Endothelial cell (in vitro differentiated cells): ENCODE data around the gene ZKSCAN1. TPM values are rescaled to one million over a fixed set of nuclear protein-coding genes. Genes with fewer than 3 reads are reported as not detected.
"Not testable (repeated sequence)": the region's sequence is repeated elsewhere in the genome, so short reads cannot be mapped to it uniquely, and the experiment has no call there.

Experiments used
- DNase-seq: peaks from one replicate; pipeline ENCODE4 v3.0.0; 2021; ENCODE audit warnings: low spot score
- H3K27ac Mint-ChIP-seq: one replicate; pipeline ENCODE4 v1.8.0; 2021; ENCODE audit warnings: mixed read lengths, inconsistent platforms; ENCODE audit not compliant: unreplicated experiment
- H3K27me3 Mint-ChIP-seq: one replicate; pipeline ENCODE4 v1.8.0; 2021; ENCODE audit warnings: mild to moderate bottlenecking, moderate library complexity, mixed read lengths, inconsistent platforms; ENCODE audit not compliant: unreplicated experiment
- H3K36me3 Mint-ChIP-seq: one replicate; pipeline ENCODE4 v1.8.0; 2021; ENCODE audit warnings: mild to moderate bottlenecking, low read depth, mixed read lengths, inconsistent platforms; ENCODE audit not compliant: unreplicated experiment
- H3K4me1 Mint-ChIP-seq: one replicate; pipeline ENCODE4 v1.8.0; 2021; ENCODE audit warnings: mild to moderate bottlenecking, mixed read lengths, inconsistent platforms; ENCODE audit not compliant: unreplicated experiment
- H3K4me3 Mint-ChIP-seq: one replicate; pipeline ENCODE4 v1.8.0; 2021; ENCODE audit warnings: mild to moderate bottlenecking, mixed read lengths, inconsistent platforms; ENCODE audit not compliant: unreplicated experiment
- H3K9me3 Mint-ChIP-seq: one replicate; pipeline ENCODE4 v1.8.0; 2021; ENCODE audit warnings: mixed read lengths, inconsistent platforms; ENCODE audit not compliant: unreplicated experiment
- total RNA-seq: library from RNA; stranded (reverse); fragmentation: NEBNext Ultra II Directional; extraction: Animal tissue kit (Norgen Biotek cat#: 25700); gene quantifications from one replicate; pipeline ENCODE4 v1.2.1, GENCODE V29; 2021; ENCODE audit not compliant: unreplicated experiment
- TF ChIP-seq, protein P1 (sequence below): fragments of 200-600 bp; sonication (generic); IDR thresholded peaks from one replicate; pipeline ENCODE4 v1.5.0; 2021; ENCODE audit warnings: antibody characterized with exemption; ENCODE audit not compliant: unreplicated experiment

The ZKSCAN1 gene
- total RNA-seq, 1 donor from 2014 or later: 63.1 TPM

- peaks cover 15% of the 10 kb centered on the region for H3K4me1 Mint-ChIP-seq
- H3K4me3 Mint-ChIP-seq: no peak overlapping the region
- no peak for DNase-seq
- peaks cover 6% of the 10 kb centered on the region for H3K27me3 Mint-ChIP-seq
- H3K9me3 Mint-ChIP-seq: no peaks in the 10 kb centered on the region
- TF ChIP-seq, protein P1, sequence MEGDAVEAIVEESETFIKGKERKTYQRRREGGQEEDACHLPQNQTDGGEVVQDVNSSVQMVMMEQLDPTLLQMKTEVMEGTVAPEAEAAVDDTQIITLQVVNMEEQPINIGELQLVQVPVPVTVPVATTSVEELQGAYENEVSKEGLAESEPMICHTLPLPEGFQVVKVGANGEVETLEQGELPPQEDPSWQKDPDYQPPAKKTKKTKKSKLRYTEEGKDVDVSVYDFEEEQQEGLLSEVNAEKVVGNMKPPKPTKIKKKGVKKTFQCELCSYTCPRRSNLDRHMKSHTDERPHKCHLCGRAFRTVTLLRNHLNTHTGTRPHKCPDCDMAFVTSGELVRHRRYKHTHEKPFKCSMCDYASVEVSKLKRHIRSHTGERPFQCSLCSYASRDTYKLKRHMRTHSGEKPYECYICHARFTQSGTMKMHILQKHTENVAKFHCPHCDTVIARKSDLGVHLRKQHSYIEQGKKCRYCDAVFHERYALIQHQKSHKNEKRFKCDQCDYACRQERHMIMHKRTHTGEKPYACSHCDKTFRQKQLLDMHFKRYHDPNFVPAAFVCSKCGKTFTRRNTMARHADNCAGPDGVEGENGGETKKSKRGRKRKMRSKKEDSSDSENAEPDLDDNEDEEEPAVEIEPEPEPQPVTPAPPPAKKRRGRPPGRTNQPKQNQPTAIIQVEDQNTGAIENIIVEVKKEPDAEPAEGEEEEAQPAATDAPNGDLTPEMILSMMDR: no peak
- no peak overlapping the region for H3K27ac Mint-ChIP-seq
- H3K36me3 Mint-ChIP-seq: no peaks in the 10 kb centered on the region
These were observed 7.5 kb upstream of the ZKSCAN1 start for GRCh38 chr7:100007887-100008286.

DNA sequence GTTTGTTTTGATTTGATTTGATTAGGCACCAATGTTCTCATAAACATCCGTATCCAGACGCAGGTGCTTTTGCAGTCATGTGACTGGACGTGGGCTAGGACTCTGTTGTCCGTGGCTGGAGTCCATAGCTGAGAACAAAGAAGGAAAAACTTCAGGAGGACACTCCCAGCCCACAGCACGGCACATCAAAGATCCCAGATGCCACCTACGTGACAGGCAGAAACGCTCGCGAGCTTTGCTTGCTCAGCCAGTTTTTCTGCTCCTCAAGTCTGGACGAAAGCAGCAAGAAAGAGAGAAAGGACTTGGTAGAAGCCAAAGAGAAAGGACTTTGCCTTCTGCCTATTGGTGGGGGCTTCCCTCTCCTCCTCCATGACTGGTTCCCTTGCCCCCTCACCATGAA is 6.9 kb upstream of the ZKSCAN1 start:
- H3K4me1 Mint-ChIP-seq: peaks cover 11% of the 10 kb centered on the region
- no peaks in the 10 kb centered on the region for H3K36me3 Mint-ChIP-seq
- H3K9me3 Mint-ChIP-seq: no peaks in the 10 kb centered on the region
- H3K4me3 Mint-ChIP-seq: no peak overlapping the region
- H3K27ac Mint-ChIP-seq: no peak overlapping the region
- H3K27me3 Mint-ChIP-seq: peaks cover 5% of the 10 kb centered on the region
- TF ChIP-seq, protein P1: no peak
- no peak for DNase-seq

DNA sequence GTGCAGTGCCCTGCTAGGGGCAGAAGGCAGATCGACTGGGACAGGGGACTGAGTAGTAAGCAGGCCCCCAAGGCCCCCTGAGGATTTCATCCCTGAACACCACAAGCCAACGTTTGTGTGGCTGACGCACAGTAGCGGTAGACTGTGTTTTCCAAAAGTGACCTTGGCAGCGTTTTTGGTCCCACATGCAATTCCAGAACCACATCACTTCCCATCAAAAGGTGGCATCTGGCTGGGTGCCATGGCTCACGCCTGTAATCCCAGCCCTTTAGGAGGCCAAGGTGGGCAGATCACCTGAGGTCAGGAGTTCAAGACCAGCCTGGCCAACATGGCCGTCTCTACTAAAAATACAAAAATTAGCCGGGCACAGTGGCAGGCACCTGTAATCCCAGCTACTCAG is 5.4 kb upstream of the ZKSCAN1 start:
- not testable (repeated sequence) for H3K4me3 Mint-ChIP-seq, H3K27me3 Mint-ChIP-seq, H3K36me3 Mint-ChIP-seq, DNase-seq, H3K9me3 Mint-ChIP-seq, H3K4me1 Mint-ChIP-seq, H3K27ac Mint-ChIP-seq

GRCh38 chr7:100010901-100011300 is 4.5 kb upstream of the ZKSCAN1 start:
- no peak overlapping the region for H3K4me3 Mint-ChIP-seq
- no peaks in the 10 kb centered on the region for H3K9me3 Mint-ChIP-seq
- H3K27me3 Mint-ChIP-seq: peaks cover 5% of the 10 kb centered on the region
- H3K27ac Mint-ChIP-seq: no peak overlapping the region
- peaks cover 8% of the 10 kb centered on the region for H3K4me1 Mint-ChIP-seq
- TF ChIP-seq, protein P1: no peak
- no peaks in the 10 kb centered on the region for H3K36me3 Mint-ChIP-seq
- no peak for DNase-seq

DNA sequence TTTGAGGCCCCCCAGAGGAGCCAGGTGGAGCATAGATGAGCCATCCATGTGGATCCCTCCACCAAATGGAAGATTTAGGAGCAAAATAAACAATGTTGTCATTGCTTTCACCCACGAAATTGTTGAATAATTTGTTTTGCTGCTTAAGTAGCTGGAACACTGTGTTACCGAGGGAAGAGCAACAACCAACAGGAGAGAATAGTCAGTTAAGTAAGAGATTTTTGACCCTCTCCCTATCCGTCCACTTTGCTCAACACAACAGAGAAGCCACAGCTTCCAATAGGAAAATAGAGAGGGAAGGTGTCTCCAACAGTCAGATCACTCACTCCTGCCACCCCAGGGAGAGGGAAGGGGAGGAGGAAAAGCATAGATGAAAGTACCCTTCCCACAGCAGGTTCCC is 3.9 kb upstream of the ZKSCAN1 start:
- H3K36me3 Mint-ChIP-seq: peaks cover 5% of the 10 kb centered on the region
- TF ChIP-seq, protein P1: no peak
- no peak overlapping the region for H3K27ac Mint-ChIP-seq
- H3K4me1 Mint-ChIP-seq: peaks cover 14% of the 10 kb centered on the region
- no peaks in the 10 kb centered on the region for H3K9me3 Mint-ChIP-seq
- peaks cover 12% of the 10 kb centered on the region for H3K27me3 Mint-ChIP-seq
- H3K4me3 Mint-ChIP-seq: no peak overlapping the region
- DNase-seq: no peak

DNA sequence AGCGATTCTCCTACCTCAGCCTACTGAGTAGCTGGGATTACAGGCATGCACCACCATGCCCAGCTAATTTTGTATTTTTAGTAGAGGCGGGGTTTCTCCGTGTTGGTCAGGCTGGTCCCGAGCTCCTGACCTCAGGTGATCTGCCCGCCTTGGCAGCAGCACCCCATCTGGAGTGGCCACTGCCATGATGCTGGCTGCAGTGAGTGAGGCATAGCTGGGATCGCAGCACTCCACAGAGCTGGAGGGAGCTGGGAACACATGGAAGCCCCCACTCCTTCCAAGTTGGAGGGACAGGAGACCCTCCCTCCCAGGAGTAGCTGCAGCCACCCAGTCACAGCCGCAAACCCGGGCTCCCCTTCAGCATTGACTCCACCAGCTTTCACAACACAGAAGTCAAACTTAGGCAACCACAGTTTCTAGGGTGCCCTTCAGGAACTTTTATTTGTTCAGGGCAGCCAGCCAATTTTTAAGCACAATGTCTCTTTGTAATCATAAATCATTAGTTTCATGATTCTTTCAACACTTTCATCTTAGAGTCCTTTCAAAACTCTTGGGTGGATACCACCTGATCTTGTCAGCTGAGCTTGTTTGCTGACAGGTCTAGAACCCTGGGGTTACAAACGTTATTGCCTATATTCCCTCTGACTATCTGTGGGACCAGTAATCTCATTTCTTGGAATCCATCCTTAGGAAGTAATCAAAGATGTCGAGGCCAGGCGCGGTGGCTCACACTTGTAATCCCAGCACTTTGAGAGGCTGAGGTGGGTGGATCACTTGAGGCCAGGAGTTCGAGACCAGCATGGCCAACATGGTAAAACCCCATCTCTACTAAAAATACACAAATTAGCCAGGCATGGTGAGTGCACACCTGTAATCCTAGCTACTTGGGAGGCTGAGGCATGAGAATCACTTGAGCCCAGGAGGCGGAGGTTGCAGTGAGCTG is 2.7 kb upstream of the ZKSCAN1 start:
- H3K27me3 Mint-ChIP-seq, H3K4me3 Mint-ChIP-seq, DNase-seq, H3K36me3 Mint-ChIP-seq, H3K9me3 Mint-ChIP-seq, H3K27ac Mint-ChIP-seq: not testable (repeated sequence)
- peaks cover 13% of the 10 kb centered on the region for H3K4me1 Mint-ChIP-seq
